GM12892 (cell line): ENCODE results near the gene LCOR.

Source experiments
- POLR2A ChIP-seq: IDR thresholded peaks from 2 replicates; pipeline ENCODE4 v1.6.1; 2011; ENCODE audit warnings: low read depth, low read length, control low read depth
- POLR2AphosphoS5 ChIP-seq: IDR thresholded peaks from 2 replicates; pipeline ENCODE4 v1.6.1; 2011; ENCODE audit warnings: low read depth, low read length, control low read depth

- TF ChIP-seq POLR2AphosphoS5 = no peak
- no peak for TF ChIP-seq POLR2A
These were observed 208.6 kb downstream of the LCOR start for GRCh38 chr10:97040706-97041105.
